NCI-H2081 treated with DMSO at 0.1 percent for 48 hours (cell line): Measurements from ENCODE around the gene SUV39H1.

Source experiments
- DNase-seq: peaks from one replicate; lab custom pipeline; 2025; lab: John Stamatoyannopoulos, UW

The SUV39H1 gene

GRCh38 chrX:48714573-48714972 lies 18.0 kb downstream of the SUV39H1 start:
- no peak for DNase-seq

GRCh38 chrX:48715072-48715471 lies 18.5 kb downstream of the SUV39H1 start:
- no peak for DNase-seq

GRCh38 chrX:48715876-48716502 lies 19.5 kb downstream of the SUV39H1 start:
- DNase-seq = no peak

- no peak for DNase-seq
Measured at GRCh38 chrX:48719958-48720357, 23.4 kb downstream of the SUV39H1 start.

- DNase-seq = no peak
Measured at GRCh38 chrX:48720577-48721250, 24.2 kb downstream of the SUV39H1 start.

- no peak for DNase-seq
Measured at GRCh38 chrX:48721916-48722315, 25.4 kb downstream of the SUV39H1 start.

- no peak for DNase-seq
Measured at GRCh38 chrX:48726596-48726995, 30.1 kb downstream of the SUV39H1 start.

- DNase-seq = no peak
Measured at GRCh38 chrX:48728653-48729052, 32.1 kb downstream of the SUV39H1 start.

- DNase-seq = no peak
Measured at GRCh38 chrX:48736303-48736702, 39.8 kb downstream of the SUV39H1 start.

GRCh38 chrX:48736878-48737212 lies 40.3 kb downstream of the SUV39H1 start:
- no peak for DNase-seq

GRCh38 chrX:48737213-48737938 lies 40.8 kb downstream of the SUV39H1 start:
- peak; percentile 81 for DNase-seq

- DNase-seq = no peak
Measured at GRCh38 chrX:48737940-48738339, 41.4 kb downstream of the SUV39H1 start.

GRCh38 chrX:48741834-48742233 lies 45.3 kb downstream of the SUV39H1 start:
- no peak for DNase-seq

GRCh38 chrX:48745222-48745621 lies 48.7 kb downstream of the SUV39H1 start:
- DNase-seq = no peak

GRCh38 chrX:48747415-48748016 lies 51.0 kb downstream of the SUV39H1 start:
- no peak for DNase-seq

GRCh38 chrX:48749182-48749581 lies 52.6 kb downstream of the SUV39H1 start:
- DNase-seq = no peak

GRCh38 chrX:48751343-48751742 lies 54.8 kb downstream of the SUV39H1 start:
- DNase-seq = no peak

- DNase-seq = no peak
Measured at GRCh38 chrX:48752498-48752897, 56.0 kb downstream of the SUV39H1 start.

- no peak for DNase-seq
Measured at GRCh38 chrX:48753708-48754228, 57.2 kb downstream of the SUV39H1 start.

GRCh38 chrX:48754238-48754637 lies 57.7 kb downstream of the SUV39H1 start:
- no peak for DNase-seq
